HG03039 (cell line): ENCODE data around the gene RGS1.

Source experiments
- ATAC-seq: cut with Tn5 transposase; IDR thresholded peaks from one replicate; pipeline ENCODE4 v1.9.1; 2021; ENCODE audit warnings: mild to moderate bottlenecking, moderate library complexity; ENCODE audit not compliant: unreplicated experiment

Gene RGS1

GRCh38 chr1:192579010-192579738 lies 3.6 kb downstream of the RGS1 start:
- ATAC-seq = peak; percentile 24

GRCh38 chr1:192580351-192580962 lies 4.9 kb downstream of the RGS1 start:
- ATAC-seq = peak; percentile 31

- ATAC-seq = no peak
Measured at GRCh38 chr1:192581131-192581927, 5.8 kb downstream of the RGS1 start.

- no peak for ATAC-seq
Measured at GRCh38 chr1:192584866-192585265, 9.3 kb downstream of the RGS1 start.

- ATAC-seq = no peak
Measured at GRCh38 chr1:192587386-192588266, 12.1 kb downstream of the RGS1 start.

- ATAC-seq = no peak
Measured at GRCh38 chr1:192588546-192588945, 13.0 kb downstream of the RGS1 start.

- no peak for ATAC-seq
Measured at GRCh38 chr1:192589813-192590212, 14.2 kb downstream of the RGS1 start.

GRCh38 chr1:192592517-192592916 lies 16.9 kb downstream of the RGS1 start:
- no peak for ATAC-seq

- no peak for ATAC-seq
Measured at GRCh38 chr1:192592981-192593708, 17.6 kb downstream of the RGS1 start.

- ATAC-seq = no peak
Measured at GRCh38 chr1:192595299-192595698, 19.7 kb downstream of the RGS1 start.

GRCh38 chr1:192598589-192598988 lies 23.0 kb downstream of the RGS1 start:
- ATAC-seq = no peak

GRCh38 chr1:192600275-192600674 lies 24.7 kb downstream of the RGS1 start:
- ATAC-seq = no peak

GRCh38 chr1:192601143-192601542 lies 25.6 kb downstream of the RGS1 start:
- peak; percentile 60 for ATAC-seq

- no peak for ATAC-seq
Measured at GRCh38 chr1:192601567-192601966, 26.0 kb downstream of the RGS1 start.

GRCh38 chr1:192602757-192603156 lies 27.2 kb downstream of the RGS1 start:
- no peak for ATAC-seq

- no peak for ATAC-seq
Measured at GRCh38 chr1:192603218-192603787, 27.7 kb downstream of the RGS1 start.

GRCh38 chr1:192604979-192605620 lies 29.5 kb downstream of the RGS1 start:
- no peak for ATAC-seq

GRCh38 chr1:192608671-192609070 lies 33.1 kb downstream of the RGS1 start:
- no peak for ATAC-seq
